Stimulated activated CD8-positive, alpha-beta memory T cell treated with anti-CD3 and anti-CD28 coated beads, Interleukin-15, amount 100 ng/mL, for 48 hours (primary cell): ENCODE measurements around the gene SPACDR.

Experiments used
- DNase-seq, 2 donors: peaks; one replicate each; pipeline ENCODE4 v3.0.0-alpha.2; 2020; ENCODE audit warnings: low read depth in 2 of 2

Gene SPACDR

GRCh38 chr7:100485471-100485876, 21.4 kb upstream of the SPACDR start:
- DNase-seq = no peak

- no peak for DNase-seq
Observed at GRCh38 chr7:100484673-100485045, 20.6 kb upstream of the SPACDR start.

- peak in 1 of 2 donors; percentile 17 for DNase-seq
Observed at GRCh38 chr7:100483722-100484672, 19.9 kb upstream of the SPACDR start, which contains the start of gene NYAP1. Gene NYAP1, plus strand, starts transcription at chr7:100483927. Its CDS starts 1,385 bp downstream, at chr7:100485312.

- DNase-seq = peak; percentile 74
Observed at GRCh38 chr7:100483090-100483721, 19.1 kb upstream of the SPACDR start.

- no peak for DNase-seq
Observed at GRCh38 chr7:100482728-100483089, 18.6 kb upstream of the SPACDR start.

- DNase-seq = no peak
Observed at GRCh38 chr7:100481466-100481865, 17.4 kb upstream of the SPACDR start.

GRCh38 chr7:100478958-100479660, 15.0 kb upstream of the SPACDR start, which contains the start of gene TSC22D4:
Gene TSC22D4, minus strand, starts transcription at chr7:100479214. Its CDS starts 1,176 bp downstream, at chr7:100478038.
- peak; percentile 83 to 85 for DNase-seq

GRCh38 chr7:100477871-100478267, 13.8 kb upstream of the SPACDR start:
- DNase-seq = no peak

- peak in 1 of 2 donors; percentile 36 for DNase-seq
Observed at GRCh38 chr7:100476903-100477870, 13.1 kb upstream of the SPACDR start.

- DNase-seq = no peak
Observed at GRCh38 chr7:100476101-100476780, 12.2 kb upstream of the SPACDR start.

- no peak for DNase-seq
Observed at GRCh38 chr7:100475549-100475948, 11.5 kb upstream of the SPACDR start.

- DNase-seq = no peak
Observed at GRCh38 chr7:100472854-100473499, 8.9 kb upstream of the SPACDR start.

GRCh38 chr7:100472121-100472851, 8.2 kb upstream of the SPACDR start:
- no peak for DNase-seq

GRCh38 chr7:100471021-100471420, 7.0 kb upstream of the SPACDR start:
- no peak for DNase-seq

GRCh38 chr7:100469227-100470044, 5.4 kb upstream of the SPACDR start:
- peak; percentile 55 to 56 for DNase-seq

- no peak for DNase-seq
Observed at GRCh38 chr7:100467638-100468373, 3.7 kb upstream of the SPACDR start.
